GM12865 (cell line): ENCODE results near the gene EEFSEC.

Experiments used
- DNase-seq: peaks from one replicate; pipeline ENCODE4 v3.0.0; 2010; ENCODE audit warnings: low read depth
- H3K4me3 ChIP-seq: 2 replicates; pipeline ENCODE4 v1.5.1; 2011; ENCODE audit warnings: mild to moderate bottlenecking, low read depth, low read length, control low read depth
- CTCF ChIP-seq: IDR thresholded peaks from 2 replicates; pipeline ENCODE4 v1.5.1; 2011; ENCODE audit warnings: low read length, control low read depth, low read depth, inconsistent platforms; ENCODE audit not compliant: insufficient read depth; ENCODE audit errors: missing control alignments

EEFSEC gene

DNA sequence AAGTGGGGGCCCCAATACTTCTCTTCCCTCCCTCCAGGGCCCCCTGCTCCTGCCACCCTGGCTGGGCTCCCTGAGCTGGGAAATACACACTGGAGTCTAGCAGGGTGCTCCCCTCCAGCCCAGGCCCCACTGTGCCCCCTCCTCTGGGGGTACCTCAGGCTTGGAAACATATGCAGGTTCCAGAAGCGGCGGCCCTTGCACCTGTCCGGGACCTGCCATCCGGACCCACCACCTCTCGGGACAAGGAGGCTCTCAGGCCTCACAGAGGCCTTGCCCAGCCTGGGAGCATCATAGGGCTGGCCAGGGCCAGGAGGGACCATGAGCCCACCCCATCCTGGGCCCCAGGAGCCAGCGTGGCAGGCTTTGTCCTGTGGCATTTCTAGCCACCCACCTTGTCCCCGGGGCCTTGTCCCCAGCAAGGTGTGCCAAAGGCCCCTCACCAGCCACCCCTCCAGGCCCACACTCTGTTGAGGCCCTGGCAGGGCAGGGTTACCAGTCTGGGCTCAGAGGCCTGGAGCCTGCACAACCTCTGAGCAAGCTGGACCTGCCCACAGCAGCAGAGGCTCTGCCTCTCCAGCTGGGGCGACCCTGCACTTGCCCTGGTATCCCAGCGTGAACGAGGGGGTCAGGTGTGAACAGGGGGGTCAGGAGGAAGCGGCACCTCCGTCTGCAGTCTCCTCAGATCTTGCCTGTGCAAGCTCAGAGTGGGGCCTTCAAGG, 267.6 kb downstream of the EEFSEC start:
- no peak for TF ChIP-seq CTCF

GRCh38 chr3:128421439-128421836, 268.2 kb downstream of the EEFSEC start:
- no peak overlapping the region for H3K4me3 ChIP-seq
- no peak for DNase-seq
- no peak for TF ChIP-seq CTCF

More for the DNA sequence above, 267.6 kb downstream of the EEFSEC start:
- H3K4me3 ChIP-seq = no peak overlapping the region
- no peak for DNase-seq

DNA sequence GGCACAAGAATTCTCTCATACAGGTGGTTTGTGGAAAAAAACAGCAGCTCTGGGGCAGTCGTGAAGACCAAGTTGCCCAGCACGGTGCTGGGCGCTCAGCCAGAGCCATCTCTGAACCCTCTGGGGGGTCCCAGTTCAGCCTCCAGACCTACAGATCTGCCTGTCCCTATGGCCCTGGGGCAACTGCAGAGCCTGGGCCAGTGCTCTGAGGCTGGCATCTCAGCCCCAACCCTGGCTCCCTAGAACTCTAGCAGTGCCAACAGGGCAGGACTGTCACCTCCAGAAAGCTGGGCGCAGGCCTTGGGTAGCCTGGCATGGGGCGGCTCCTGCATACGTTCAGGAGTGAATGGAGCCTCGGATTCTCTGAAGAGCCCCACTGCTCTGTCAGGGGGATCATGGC, 268.7 kb downstream of the EEFSEC start:
- no peak for DNase-seq
- no peak for TF ChIP-seq CTCF
- no peak overlapping the region for H3K4me3 ChIP-seq

GRCh38 chr3:128422762-128423524, 269.7 kb downstream of the EEFSEC start:
- TF ChIP-seq CTCF = no peak

GRCh38 chr3:128423525-128424147, 270.4 kb downstream of the EEFSEC start:
- no peak for TF ChIP-seq CTCF
- DNase-seq = no peak

More at GRCh38 chr3:128422762-128423524, 269.7 kb downstream of the EEFSEC start:
- no peak for DNase-seq
- no peak overlapping the region for H3K4me3 ChIP-seq

DNA sequence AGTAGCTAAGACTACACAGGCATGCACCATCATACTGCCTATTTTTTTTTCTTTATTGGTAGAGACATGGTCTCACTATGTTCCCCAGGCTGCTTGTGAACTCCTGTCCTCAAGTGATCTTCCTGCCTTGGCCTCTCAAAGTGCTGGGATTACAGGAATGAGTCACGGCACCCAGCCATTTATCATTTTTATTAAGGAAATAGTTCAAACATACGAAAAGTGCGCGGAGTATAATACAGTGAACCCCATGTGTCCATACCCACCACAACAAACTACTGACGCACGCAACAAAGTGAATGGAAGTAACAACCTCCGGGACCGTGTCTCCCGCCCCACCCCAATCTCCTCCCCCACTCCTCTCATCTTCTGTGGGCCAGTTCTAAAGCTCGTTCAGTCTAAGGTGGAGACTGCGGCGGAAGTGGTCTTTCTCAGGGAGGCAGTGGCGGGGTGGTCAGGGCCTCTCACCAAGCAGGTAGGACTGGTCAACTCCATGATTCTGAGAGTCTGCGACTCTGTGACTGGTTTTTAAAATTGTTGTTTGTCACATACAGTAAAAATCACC, 271.3 kb downstream of the EEFSEC start:
- no peak for TF ChIP-seq CTCF
- no peak overlapping the region for H3K4me3 ChIP-seq
- no peak for DNase-seq

More at GRCh38 chr3:128423525-128424147, 270.4 kb downstream of the EEFSEC start:
- H3K4me3 ChIP-seq = no peak overlapping the region
